Epidermal melanocyte (primary cell): ENCODE measurements around the gene AJUBA.
"Not testable (repeated sequence)": the region's sequence is repeated elsewhere in the genome, so short reads cannot be mapped to it uniquely, and the experiment has no call there.

Experiments used
- DNase-seq: peaks from one replicate; pipeline ENCODE4 v3.0.0; 2011; ENCODE audit warnings: low spot score; ENCODE audit not compliant: insufficient read length

AJUBA gene

DNA sequence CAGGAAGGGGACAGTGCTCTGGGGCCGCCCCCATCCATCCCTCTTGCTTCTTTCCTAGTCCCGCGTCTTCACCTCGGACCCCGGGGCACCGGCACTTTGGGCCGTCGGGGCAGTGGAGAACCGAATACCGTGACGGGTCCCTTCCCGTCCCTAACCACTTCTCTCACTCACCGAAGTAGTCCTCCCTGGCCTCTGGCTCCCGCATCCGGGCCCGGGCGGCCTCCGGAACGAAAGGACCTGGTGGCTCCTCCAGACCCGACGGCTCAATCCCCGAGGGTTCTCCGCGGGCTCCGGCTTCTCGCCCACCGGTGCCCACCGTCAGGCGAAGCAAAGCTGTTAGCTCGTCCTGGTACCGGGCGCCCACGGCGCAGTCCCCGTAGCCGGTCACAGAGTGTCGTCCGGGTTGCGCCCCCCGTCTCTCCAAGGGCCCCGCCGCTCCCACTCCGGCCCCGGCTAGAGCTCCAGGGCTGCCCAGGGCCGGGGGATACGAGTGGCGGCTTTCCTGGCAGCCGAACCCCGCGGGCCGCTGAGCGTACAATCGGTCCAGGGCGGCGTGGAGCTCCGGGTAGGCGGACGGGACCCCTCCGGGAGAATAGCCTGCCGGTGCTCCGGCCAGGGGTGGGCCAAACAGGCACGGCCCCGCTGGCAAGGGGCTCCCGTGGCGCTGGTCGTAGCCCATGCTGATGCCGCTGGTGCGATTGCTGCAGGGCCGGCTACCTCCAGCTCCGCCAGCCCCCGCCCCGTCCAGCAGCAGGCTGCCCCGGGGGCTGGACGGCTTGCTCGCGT, 1.1 kb downstream of the AJUBA start:
- DNase-seq, result no peak

DNA sequence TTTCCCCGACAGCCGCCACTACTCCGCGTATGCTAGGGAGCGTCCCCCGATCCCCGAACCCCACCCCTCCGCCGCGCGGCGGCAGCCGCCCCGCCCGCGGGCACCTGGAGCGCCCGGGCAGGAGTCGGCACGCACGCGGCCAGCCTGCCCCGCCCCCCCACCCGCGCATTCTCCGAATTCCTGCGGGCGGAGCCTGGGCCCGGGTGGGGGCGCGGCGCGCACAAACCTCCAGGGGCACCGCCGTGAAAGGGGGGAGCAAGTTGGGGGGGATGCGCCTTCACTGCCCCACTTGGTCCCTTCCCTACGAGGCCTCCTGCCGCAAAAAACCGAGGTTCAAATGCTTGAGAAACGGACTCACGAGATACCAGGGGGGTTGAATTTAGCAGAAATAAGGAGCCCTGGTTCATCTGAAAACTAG, 1.7 kb downstream of the AJUBA start:
- peak; percentile 30 for DNase-seq

DNA sequence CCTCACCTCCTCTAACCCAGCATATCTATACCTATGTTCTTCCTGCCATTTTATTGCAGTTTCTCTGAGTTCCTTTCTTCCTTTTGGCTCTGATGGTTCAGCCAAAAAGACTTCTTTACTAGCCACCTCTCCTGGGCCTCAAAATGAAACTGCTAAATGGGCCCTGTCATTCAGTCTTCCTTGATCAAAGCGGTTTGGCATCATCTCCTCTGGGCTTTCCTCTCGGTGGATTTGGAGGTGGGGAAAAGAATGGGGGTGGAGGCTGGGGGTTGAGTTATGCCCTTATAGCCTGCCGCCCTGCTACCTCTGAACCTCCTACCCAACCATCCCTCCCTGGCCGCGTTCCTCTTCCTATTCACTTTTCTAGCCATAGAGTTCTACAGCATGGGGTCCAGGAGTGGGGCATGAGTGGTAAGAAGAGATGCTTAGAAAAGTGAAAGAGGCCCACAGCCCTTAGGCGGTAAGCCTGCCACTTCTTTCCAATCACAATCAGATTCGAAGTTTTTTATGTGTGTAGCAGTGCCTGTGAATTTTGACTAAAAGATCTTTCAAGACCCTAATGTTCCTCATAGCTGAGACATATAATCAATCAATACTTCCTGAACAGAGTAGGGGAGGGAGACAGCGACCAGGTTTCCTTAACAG, 2.5 kb downstream of the AJUBA start:
- no peak for DNase-seq

DNA sequence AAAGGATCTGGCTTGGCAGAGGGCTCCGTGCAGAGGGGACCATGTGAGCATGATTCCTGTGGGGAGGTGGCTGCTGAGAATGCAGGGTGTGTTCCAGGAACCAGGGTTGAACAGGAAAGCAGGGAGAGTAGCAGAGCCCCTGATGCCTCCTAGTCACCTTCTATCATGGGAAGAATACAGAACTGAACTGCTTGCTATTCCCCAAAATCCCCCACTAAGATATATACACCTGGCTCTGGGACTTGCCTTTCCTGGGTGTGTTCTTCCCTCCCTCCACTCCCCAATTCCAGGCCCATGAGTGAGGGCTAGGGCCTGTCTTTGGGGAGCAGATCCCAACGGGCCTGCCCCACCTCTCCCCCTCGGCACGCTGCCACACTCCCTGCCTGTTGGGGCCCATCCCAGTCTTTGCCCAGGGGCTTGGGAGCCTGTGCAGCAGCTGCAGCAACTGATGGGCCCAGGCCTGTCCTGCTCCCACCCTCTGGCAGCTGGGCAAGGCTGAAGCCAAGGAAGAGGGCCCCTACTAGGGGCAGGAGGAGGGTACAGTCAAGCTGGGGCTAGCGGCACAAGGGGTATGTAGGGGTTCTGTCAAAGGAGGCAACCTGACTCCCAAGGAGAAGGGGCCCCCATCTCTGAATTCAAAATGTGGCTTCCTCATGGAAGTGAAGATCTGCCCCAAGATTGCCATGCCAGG, 3.2 kb downstream of the AJUBA start:
- DNase-seq, result no peak

DNA sequence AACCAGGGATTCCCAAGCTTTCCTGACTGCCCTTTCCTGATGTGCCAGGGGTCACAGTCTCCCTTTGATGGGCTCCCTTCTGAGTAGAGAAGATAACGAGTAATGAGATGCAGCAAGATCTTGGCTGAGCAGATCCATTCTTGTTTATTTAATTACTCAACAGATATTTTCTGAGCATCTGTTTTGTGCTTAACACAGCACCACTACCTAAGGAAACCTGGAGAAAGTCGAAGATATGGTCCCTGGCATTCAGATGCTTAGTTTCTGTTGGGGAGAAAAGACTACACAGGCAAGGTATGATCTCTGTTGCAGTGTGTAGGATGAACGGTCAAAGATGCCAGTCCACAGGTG, 3.9 kb downstream of the AJUBA start:
- no peak for DNase-seq

DNA sequence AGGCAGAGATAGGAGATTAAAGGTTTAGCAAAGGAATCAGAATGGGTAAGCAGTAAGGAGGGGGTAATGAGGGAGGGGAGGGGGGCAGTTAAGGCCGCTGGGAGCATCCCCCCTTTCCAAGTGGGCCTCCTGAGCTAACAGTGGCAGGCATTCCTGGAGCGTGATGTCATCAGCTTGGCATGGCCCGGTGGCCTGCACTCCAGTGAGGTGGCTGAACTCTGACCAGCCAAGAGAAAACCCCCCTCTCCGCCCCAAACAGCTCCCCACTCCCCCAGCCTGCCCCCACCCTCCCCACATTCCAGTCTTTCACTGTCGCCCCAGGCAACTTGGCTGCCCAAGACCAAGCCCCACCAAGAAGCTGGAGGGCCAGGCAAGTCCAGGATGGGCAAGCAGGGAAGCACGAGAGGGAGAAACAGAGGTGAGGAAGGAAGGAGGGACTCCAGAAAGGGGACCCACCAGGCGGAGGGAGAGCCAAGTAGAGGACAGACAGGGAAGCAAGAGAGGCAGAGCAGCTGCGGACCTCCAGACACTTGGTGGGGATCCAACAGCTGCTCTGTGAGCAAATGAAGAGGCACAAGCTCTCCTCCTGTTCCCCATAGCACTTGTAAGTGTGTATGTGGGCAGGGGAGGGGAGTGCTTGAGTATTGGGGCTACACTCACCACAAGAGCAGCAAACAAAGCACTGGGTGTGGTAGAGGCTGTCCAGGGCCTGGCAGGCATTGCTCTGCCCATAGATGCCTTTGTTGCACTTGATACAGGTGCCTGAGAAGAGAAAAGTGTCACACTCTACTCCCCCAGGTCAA, 4.5 kb downstream of the AJUBA start:
- DNase-seq, result peak; percentile 62

DNA sequence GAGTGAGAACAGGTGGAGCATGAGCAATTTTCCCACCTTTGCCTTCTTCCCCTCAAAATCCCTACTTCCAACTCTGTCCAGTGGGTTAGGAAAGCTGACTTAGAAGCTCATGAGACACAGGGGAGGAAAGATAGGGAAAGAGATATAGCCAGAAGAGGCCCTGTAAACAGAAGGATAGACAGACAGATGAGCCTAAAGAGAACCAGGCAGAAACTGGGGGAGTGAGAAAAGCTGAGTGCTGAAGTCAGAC, 5.0 kb downstream of the AJUBA start:
- no peak for DNase-seq

DNA sequence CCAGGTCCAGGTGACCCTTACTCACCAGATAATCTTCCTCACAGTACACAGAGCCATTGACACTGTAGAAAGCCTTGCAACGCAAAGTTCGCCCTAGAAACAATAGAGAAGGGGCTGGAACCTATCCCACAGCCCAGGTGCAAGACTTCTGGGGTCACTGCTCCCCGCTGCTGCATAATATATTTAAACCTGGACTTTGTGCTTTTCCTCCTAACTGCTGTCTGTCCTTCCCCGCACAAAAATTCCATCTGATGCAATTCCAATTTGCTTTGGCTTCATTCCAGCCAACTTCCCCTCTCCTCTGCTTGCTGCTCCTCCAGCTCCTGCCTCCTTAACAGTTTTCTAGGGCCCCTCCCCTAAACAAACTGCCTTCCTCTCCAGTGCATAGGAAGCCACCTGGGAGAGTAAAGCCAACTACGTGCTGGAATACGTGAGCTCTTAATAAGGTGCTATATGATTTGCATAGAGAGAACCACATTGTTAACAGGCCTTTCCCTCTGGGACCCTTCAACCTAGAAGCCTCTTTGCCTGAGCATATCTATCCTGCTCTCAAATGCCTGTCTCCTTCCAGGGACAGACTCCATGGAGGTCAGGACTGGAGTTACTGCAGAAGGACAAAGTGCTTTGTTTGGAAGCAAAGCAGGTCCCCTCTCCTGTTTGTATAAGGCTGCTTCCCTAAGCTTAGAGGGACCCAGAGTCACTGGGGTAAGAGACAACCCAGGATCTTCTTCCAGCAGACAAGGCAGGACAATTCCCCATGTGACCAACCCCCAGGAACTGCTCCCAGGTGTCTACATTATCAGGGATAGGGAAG, 5.5 kb downstream of the AJUBA start:
- DNase-seq, result no peak

DNA sequence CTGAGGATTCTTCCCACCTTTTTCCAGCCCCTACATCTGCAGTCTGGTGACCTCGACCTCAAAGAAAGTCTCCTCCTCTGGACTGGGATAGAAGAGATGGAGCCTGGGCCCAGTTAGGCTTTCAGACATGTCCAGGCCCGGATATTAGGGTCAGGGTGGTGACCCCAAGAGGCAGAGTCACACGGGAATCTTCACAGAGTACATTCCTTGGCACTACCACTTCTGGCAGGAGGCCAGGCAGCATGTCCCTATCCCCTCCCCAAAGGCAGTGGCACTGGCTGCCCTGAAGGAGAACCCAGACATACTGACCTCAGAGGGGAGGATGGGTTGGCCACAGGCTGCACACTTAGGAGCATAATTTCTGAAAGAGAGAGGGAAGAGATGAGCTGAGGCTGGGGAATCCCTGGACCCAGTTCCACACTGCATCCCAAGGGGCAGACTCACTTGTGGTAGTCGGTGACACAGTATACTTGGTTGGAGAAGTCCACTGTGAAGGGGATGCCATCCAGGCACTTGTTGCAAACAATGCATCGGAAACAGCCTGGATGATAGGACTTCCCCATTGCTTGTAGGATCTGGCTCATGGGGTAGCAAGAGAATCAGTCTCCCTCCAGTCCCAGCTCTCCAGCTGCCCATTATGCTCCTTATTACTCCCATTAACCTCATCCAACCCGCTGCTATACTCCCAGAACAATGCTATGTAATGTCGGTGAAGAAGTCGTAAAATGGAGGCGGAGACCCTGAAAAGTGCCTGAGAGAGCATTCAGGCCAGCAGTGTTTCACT, 7.6 kb downstream of the AJUBA start:
- no peak for DNase-seq

DNA sequence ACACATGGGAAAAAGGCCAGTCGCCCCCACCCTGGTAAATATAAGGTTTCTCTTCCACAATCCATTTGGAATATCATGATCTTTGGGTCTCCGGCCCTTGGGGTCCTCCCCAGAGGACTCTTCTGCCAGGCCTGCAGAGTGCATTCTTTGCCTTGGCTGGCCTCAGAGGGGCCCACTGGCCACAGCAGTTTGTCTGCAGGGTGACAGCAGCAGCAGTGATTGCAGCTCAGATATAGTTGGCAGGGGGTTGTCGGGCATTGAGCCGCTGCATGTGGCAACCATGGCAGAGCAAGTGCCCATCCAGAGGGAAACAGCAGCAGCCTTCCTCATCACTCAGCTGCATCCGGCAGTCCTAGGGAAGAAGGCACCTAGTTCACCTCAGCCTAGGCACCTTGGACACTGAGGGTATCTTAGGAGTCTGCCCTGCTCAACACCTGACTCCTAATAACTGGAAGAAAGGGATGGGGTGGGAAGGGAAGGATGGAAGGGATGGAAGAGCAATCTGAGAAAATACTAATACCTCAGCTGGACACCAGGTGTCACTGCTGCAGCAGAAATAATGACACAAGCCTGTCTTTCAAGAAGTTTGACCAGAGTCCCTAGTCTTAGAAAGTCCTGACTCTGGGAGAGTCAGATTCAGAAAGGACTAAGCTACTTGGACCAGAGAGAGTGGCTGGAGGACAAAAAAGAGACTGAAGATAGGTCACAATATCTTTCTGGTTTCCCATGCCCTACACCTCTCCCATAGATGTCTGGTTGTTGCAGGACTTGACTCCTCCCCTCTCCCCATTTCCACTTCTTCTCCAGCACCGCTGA, 8.9 kb downstream of the AJUBA start:
- DNase-seq, result peak; percentile 71

DNA sequence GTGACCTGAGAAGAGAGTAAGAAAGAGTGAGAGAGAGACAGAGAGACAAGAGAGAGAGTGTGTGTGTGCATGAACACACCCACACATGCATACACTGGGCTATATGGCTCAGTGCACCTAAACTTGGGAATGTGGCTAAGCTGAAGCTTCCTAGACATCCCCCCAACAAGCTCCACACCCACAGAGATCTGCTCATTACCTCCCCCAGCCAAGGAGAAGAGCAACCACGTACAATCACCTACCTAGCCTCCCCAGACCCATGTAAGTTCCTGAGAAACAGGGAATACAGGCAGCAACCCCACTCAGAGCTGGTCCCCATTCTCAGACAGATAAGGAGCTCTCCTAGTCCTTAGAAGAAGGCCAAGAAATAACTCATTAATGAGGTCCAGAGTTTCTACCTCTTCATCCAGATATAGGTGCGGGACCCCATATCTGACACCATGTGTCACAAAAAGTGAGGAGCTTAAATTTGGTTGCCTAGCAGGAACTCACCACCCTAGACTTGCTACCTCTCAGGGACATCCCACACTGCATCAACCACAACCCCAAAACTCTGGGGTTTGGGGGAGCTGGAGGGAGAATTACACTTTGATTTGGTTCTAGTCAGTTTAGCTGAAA, 9.9 kb downstream of the AJUBA start:
- DNase-seq, result no peak

DNA sequence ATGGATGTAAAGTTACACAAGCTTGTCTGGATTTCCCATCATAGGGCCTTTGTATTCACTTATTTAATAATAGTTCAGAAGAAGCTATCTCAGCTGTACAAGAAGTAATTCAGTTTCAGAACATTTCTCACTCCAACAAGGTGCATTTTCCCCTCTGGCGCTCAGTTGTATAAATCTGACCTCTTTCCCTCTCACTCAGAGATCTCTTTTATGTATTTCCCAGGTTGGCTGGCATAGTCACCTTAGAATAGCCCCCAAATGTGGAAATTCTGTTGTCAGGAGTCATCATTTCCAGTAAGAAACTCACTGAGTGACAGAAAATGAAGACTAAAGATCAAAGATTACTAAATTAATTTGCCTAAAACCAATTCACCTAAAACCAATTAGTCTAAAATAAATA, 11.2 kb downstream of the AJUBA start:
- no peak for DNase-seq

DNA sequence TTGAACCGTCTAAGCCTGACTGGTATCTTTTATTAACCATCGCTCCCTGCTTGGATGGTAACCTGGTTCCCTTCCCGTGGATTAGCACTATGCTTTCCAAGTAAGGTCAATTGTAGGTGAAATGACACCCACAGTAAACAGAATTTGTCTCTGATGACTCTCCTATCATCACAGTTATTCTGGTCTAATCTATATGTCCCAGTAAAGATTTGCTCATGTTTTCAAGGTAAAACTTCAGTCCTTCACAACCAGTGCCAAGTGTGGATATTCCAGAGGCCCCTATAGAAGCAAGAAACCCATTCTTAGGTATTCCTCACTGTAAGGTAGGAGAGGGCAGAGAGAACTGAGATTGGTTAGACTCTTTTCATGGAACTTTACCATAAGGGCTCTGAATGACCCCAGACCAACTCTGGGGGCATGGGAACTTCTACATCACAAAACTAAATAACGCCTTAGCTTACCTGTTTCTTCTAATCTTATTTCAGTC, 15.5 kb downstream of the AJUBA start:
- DNase-seq, result no peak

DNA sequence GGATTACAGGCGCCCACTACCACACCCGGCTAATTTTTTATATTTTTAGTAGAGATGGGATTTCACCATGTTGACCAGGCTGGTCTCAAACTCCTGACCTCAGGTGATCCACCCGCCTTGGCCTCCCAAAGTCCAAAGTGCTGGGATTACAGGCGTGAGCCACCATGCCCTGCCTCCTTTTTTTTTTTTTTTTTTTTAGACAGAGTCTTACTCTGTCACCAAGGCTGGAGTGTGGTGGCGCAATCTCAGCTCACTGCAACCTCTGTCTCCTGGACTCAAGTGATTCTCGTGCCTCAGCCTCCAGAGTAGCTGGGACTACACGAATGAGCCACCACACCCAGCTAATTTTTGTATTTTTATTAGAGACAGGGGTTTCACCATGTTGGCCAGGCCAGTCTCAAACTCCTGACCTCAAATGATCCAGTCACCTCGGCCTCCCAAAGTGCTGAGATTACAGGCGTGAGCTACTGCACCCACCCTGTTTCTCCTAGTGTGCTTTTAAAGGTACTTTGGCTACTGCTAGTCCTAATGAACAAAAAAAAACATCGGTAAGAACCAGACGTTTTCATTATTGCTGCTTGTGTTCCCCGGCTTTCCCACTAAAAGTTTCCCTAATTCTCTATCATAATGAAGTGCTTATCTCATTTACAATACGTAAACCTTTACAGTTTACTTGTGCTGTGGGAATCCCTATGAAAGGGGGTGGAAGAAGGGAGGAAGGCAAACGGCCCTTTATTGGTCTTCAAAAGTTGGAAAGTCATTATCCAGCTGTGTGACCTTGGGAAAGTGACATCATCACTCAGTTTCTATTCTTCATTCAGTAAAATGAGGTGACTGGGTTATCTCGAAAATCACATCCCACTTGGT, 16.2 kb downstream of the AJUBA start:
- DNase-seq, result not testable (repeated sequence)

DNA sequence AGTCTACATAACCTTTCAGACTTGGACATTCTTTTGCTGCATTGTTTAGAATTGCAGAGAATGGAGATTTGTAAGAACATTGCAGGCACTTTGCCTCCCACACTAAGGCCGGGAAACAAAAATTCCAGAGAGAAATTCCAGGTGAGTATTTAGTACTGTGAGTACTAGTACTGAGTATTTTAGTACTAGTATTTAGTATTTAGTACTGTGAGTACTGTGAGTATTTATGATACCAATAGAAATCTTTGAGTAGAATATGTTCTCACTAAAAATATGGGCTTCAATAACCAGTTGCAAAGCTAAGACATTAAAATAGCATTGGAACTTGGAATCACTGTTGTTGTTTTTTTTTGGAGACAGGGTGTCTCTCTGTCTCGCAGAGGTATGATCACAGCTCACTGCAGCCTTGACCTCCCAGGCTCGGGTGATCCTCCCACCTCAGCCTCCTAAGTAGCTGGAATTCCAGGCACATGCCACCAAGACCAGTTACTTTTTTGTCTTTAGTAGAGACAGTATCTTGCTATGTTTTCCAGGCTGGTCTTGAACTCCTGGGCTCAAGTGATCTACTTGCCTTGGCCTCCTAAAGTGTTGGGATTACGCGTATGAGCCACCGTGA, 20.2 kb downstream of the AJUBA start:
- no peak for DNase-seq

DNA sequence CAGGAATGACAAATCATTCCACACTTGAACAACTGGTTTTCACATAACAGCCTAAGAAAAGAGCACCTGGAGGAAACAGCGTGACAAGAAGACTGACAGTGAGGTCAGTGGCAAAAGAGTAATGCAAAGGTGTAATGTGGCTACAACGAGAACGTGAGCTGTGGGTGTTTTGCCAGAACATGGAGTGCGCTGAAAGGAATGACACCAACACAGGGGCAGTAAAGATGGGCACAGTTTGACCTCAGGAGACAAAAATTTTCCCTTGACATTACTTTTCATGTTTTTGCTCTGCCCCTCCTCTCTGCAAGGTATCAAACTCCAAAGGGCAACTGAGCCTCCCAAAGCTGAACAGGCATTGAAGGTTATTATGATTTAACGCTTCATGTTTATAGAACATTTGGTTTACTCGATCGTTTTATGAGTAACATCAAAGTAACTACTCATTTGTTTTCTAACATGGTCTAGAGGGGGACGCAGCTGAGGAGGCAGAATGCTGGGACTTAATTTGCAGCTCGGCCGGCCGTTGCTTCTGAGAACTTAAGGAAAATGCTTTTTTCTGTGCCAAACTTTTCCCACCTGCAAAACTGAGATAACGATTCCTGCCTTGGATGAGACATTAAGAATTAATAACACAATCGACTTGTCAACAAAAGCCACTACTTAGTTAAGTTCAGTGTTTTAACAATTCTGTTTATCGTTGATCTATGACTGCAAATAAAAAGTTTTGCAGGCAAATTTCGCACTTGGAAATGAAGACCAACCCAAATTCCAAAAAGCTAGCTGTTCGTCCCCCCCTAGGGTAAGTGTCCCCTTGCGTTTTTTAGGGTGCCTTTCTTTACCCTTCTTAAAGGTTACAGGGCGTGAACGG, 26.4 kb downstream of the AJUBA start:
- DNase-seq, result no peak

DNA sequence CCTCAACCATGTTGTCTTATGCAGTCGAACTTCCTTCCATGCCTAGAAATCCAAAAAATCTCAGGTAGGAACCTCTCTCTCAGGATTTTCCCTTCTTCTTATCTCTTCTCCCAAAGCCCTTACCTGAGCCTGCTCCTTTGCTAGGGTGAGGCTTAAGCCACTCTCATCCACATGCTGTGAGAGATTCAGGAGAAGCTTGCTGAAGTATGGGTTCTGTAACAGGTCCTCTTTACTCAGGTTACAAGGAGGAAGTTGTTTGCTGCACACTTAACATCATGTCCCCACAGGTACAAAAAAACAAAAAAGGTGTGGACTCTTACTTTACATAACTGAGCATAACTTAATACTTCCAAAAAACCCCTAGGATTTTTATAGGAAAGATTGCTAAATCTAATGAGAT, 29.9 kb downstream of the AJUBA start:
- DNase-seq, result no peak
